G401.6 (cell line): ENCODE measurements around the gene DPH1.

Experiments used
- FAIRE-seq: peaks from 2 replicates; lab custom pipeline; 2012; peaks lifted over from hg19 to GRCh38; lab: Jason Lieb, UNC

The DPH1 gene

DNA sequence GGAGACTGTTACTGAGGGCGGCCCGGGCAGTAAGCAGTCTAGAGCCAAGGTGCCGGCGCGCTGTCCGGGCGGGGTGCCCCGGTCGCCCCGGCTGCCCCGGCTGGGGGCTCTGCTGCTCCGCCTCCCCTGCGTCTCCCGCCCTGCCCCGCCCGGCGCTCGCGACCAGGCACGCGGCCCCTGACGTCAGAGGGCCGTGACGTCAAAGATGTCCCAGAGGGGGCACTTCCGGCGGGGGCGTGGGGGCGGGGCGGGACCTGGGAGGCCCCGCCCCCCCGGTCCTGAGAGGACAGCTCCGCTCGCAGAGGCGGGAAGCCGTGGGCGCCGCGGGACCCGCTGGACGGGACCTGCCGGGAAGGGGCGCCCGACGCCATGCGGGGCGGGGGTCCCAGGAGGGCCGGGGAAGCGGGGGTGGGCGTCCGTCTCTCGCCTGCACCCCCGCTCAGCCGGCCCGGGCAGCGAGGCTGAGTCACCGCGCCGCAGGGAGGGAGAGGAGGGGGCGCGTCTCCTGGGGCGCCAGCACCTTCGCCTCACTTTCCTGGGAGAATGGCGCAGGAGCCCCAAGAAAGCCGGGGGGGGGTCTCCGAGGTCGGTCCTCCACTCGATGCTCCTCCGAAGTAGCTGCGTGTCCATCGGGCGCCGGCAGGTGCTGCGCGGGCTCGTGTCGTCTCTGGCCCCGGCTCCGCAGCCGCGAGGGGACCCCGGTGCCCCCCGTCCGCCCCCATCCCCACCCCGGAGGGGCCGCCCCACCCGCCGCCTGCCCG lies 20.5 kb downstream of the DPH1 start:
- FAIRE-seq: no peak

DNA sequence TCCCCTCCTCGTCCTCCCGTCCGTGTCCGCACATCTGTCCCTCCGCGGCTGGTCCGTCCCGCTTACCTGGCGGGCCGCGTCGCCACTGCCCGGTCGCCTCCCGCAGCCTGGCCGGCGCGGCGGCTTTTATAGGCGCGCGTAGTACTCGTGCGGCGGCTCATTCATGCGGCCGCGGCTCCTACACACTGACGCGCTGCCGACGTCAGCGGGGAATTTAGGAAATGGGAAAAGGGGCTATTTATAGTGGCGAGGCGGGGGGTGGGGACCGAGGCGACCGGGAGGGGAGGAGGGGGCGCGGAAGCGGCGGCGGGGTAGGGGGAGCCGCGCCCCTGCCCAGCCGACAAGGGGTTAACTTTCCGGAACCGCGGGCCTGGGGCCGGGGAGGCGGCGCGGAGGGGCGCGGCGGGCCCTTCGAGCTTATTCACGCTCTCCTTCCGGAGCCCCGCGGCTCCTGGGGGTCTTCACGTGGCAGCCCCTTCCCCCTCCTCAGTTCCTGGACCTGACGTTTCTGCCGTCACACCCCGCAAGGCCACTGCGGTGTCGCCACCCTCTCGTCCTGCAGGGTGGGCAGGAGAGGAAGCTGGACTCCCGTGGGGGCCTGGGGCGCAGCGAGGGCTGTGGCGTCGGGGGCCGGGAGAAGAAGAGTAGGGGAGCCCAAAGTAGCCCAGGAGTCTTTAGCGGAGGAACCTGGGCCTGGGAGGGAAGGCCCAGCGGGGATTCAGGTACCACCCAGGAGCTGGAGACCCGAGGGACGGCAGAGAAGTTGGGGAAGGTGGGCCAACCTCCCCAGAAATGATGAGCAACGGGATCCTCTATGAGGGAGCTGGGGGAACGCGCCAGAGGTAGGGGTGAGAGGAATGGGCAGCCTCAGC lies 21.3 kb downstream of the DPH1 start:
- FAIRE-seq: no peak

DNA sequence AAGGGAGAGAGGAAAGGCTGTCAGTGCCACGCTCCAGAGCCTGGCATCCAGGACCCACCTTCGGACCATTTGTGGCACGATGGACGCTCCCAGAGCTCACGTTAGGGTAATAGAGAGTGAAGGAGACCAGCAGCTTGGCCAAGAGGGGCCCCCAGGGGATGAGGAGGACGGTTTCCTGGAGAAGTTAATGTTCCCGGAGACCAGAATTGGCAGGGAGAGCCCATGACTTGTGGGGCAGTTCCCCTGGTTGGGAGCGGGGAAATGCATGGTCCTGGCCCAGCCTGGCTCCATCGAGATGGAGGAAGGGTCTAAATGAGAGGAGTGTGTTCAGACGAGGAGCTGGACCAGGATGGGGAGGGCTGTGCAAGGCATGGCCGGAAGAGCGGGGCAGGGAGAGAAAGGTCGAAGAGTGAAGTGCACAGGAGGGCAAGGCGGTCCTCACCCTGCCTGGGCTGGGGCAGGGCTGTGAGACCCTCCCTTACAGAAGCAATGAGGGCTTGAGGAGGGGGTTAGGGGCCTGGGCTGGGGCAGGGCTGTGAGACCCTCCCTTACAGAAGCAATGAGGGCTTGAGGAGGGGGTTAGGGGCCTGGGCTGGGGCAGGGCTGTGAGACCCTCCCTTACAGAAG lies 22.1 kb downstream of the DPH1 start:
- no peak for FAIRE-seq

DNA sequence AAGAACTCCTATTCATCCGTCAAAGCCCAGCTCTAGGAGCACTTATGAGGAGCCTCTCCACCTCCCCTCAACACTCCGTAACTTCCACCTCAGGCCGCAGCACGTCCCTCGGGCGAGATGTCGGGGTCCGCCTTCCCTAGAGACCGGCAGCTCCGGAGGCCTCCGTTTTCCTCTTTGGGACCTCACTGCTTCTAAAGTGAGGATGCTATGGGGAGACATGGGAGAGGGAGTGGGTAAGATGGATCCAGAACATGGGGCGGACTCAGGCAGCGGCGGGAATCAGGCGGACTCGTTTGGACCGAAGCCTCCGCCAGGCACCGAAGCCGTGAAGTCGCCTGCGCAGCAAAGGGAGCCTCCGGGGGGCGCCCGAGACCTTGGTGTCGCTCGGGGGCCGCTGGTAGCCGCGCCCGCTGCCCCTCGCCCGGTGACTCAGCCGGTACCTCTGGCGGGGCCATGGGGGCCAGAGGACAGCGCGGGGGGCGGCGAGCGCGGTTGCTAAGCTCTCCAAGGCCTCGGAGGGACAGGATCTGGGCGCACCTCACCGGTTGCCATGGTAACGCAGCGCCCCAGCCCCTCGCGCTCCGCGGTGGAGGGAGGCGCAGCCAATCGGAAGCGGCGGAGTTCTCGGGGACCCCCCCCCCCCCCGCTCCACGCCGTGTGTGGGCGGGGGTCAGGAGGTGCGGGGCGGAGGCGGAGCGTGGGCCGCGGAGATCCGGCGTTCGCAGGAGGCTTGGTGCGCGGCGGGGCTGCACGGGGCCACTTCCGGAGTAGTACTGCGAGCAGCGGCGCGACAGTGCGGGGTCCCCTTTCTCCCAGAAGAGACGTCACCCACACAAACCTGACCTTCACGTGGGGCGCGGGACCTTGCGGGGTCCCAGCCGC lies 23.7 kb downstream of the DPH1 start:
- peak; percentile 93 for FAIRE-seq

DNA sequence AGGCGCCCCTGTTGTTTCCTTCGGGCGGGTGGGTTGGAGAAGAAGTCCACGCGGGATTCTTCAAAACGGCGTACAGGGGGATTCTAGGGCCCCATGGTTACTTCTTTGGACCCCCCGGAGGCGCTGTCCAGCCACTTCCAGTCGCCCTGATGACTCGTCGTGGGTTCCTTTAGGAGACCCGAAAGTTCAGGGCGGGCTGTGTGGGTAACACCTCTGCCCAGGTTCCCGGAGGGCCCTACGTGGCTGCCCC lies 24.2 kb downstream of the DPH1 start:
- FAIRE-seq: no peak

DNA sequence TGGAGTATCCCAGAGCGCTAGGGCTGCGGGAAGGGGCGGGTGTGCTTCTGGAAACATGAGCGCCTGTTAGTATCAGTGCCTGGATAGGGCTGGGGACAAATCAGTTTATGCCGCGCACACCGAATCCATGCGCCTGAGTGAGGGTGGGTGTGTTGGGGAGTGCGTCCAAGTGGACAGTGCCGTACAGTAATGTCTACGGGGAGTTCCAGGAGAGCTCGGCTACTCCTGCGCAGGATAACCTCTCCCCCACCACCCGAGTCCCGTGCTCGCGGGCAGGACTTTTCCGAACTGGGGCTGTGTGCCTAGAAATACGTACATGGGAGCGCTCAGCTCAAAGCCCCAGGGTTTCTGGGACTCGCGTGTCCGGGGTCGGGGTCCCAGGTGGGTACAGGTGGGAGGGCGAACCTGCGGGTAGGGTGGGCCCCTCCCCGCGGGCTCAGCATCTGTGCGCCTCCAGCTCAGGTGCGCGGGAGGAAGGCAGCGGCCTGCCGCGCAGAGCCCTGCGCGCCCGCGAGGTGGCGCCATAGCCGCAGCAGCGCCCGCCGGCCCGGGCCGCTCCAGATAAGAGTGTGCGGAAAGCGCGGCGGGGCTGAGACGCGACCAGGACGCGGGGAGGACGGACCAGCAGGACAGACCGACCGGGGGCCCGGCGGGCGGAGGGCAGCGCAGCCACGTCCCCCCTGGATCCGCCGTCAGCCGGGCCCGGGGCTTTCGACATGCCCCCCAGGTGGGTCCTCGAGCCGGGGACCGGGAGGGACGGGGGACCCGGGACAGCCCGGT lies 24.7 kb downstream of the DPH1 start, which contains the start of gene HIC1:
HIC1 (plus strand) TSS at position 592 of the 780 bp plus-strand sequence. CDS start 1,588 bp downstream, outside the sequence.
- peak; percentile 94 for FAIRE-seq

DNA sequence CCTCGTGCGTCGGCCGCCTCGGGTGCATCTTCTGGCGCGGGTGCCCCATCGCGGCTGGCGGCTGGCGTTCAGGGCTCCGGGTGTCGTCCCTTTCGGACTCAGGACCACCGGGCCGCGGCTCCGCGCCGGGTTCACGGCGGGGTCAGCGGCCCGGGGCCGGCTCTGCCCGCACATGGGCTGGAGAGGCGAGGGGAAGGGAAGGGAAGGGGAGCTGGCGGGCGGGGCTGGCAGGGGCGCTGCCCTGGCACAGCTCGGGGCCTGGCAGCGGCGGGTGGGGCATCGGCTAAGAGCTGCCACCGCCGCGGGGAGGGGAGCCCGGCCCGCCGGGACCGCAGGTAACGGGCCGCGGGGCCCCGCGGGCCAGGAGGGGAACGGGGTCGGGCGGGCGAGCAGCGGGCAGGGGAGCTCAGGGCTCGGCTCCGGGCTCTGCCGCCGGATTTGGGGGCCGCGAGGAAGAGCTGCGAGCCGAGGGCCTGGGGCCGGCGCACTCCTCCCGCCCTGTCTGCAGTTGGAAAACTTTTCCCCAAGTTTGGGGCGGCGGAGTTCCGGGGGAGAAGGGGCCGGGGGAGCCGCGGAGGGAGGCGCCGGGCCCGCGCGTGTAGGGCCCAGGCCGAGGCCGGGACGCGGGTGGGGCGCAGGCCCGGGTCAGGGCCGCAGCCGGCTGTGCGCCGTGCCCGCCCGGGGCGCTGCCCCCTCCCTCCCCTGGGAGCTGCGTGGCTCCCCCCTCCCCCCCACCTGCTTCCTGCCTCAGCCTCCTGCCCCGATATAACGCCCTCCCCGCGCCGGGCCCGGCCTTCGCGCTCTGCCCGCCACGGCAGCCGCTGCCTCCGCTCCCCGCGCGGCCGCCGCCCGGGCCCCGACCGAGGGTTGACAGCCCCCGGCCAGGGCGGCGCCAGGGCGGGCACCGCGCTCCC lies 25.6 kb downstream of the DPH1 start:
- no peak for FAIRE-seq

DNA sequence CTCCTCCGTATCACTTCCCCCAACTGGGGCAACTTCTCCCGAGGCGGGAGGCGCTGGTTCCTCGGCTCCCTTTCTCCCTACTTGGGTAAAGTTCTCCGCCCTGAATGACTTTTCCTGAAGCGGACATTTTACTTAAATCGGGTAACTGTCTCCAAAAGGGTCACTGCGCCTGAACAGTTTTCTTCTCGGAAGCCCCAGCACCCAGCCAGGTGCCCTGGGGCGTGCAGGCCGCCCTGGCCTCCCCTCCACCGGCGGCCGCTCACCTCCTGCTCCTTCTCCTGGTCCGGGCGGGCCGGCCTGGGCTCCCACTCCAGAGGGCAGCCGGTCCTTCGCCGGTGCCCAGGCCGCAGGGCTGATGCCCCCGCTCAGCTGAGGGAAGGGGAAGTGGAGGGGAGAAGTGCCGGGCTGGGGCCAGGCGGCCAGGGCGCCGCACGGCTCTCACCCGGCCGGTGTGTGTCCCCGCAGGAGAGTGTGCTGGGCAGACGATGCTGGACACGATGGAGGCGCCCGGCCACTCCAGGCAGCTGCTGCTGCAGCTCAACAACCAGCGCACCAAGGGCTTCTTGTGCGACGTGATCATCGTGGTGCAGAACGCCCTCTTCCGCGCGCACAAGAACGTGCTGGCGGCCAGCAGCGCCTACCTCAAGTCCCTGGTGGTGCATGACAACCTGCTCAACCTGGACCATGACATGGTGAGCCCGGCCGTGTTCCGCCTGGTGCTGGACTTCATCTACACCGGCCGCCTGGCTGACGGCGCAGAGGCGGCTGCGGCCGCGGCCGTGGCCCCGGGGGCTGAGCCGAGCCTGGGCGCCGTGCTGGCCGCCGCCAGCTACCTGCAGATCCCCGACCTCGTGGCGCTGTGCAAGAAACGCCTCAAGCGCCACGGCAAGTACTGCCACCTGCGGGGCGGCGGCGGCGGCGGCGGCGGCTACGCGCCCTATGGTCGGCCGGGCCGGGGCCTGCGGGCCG lies 26.5 kb downstream of the DPH1 start:
- FAIRE-seq: no peak

DNA sequence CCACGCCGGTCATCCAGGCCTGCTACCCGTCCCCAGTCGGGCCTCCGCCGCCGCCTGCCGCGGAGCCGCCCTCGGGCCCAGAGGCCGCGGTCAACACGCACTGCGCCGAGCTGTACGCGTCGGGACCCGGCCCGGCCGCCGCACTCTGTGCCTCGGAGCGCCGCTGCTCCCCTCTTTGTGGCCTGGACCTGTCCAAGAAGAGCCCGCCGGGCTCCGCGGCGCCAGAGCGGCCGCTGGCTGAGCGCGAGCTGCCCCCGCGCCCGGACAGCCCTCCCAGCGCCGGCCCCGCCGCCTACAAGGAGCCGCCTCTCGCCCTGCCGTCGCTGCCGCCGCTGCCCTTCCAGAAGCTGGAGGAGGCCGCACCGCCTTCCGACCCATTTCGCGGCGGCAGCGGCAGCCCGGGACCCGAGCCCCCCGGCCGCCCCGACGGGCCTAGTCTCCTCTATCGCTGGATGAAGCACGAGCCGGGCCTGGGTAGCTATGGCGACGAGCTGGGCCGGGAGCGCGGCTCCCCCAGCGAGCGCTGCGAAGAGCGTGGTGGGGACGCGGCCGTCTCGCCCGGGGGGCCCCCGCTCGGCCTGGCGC lies 27.3 kb downstream of the DPH1 start:
- no peak for FAIRE-seq

DNA sequence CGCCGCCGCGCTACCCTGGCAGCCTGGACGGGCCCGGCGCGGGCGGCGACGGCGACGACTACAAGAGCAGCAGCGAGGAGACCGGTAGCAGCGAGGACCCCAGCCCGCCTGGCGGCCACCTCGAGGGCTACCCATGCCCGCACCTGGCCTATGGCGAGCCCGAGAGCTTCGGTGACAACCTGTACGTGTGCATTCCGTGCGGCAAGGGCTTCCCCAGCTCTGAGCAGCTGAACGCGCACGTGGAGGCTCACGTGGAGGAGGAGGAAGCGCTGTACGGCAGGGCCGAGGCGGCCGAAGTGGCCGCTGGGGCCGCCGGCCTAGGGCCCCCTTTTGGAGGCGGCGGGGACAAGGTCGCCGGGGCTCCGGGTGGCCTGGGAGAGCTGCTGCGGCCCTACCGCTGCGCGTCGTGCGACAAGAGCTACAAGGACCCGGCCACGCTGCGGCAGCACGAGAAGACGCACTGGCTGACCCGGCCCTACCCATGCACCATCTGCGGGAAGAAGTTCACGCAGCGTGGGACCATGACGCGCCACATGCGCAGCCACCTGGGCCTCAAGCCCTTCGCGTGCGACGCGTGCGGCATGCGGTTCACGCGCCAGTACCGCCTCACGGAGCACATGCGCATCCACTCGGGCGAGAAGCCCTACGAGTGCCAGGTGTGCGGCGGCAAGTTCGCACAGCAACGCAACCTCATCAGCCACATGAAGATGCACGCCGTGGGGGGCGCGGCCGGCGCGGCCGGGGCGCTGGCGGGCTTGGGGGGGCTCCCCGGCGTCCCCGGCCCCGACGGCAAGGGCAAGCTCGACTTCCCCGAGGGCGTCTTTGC lies 28.0 kb downstream of the DPH1 start:
- FAIRE-seq: no peak

DNA sequence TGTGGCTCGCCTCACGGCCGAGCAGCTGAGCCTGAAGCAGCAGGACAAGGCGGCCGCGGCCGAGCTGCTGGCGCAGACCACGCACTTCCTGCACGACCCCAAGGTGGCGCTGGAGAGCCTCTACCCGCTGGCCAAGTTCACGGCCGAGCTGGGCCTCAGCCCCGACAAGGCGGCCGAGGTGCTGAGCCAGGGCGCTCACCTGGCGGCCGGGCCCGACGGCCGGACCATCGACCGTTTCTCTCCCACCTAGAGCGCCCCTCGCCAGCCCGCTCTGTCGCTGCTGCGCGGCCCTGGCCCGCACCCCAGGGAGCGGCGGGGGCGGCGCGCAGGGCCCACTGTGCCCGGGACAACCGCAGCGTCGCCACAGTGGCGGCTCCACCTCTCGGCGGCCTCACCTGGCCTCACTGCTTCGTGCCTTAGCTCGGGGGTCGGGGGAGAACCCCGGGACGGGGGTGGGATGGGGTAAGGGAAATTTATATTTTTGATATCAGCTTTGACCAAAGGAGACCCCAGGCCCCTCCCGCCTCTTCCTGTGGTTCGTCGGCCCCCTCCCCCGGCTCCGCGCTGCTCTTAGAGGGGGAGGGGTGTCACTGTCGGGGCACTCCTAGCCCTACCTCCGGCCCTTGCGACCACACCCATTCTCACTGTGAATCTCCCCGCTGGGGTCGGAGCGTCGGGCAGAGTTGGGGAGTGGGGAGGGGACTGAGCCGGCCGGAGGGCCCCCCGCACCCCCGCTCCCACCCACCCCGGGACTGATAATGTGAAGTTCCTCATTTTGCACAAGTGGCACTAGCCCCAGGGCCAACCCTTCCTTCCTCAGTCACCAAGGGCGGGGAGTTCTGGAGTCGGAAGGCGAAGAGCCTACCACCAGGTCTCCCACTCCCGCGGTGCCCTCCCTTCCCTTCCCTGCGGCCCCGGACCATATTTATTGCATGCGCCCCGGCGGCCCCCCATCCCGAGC lies 28.9 kb downstream of the DPH1 start:
- no peak for FAIRE-seq

DNA sequence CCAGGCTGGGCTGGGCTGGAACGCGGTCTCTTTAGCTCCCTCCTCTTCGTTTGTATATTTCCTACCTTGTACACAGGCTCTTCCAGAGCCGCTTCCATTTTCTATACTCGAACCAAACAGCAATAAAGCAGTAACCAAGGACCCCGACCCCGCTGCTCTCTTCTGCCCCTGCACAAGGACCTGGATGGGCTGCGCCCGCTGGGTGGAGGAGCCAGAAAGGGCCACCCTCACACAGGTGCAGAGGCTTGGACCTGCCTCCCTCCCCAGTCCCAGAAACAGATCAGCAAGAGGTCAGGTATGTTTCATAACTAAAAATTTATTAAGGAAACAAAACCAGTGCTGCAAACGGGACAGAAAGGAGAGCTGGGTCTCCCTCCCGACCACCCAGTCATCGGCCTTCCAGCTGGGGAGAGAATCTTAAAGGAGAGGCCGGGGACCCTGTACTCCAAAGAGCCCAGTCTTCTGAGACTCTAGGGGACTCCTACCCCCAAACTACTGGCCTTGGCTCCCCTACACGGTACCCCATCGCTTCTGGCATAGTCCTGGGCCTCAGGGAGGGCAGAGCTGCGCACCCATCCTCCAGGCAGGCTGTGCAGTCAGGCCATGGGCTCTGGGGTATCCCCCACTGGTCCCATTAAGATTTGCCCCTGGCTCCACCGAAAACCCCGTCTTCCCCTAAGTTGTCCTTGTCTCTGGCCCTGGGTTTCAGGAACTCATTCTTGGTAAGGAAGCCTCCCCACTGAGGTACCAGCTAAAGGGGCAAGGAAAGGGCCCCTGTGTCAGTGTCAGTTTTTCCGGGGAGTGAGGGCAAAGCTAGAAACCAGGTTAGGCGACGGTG lies 29.8 kb downstream of the DPH1 start:
- FAIRE-seq: no peak

DNA sequence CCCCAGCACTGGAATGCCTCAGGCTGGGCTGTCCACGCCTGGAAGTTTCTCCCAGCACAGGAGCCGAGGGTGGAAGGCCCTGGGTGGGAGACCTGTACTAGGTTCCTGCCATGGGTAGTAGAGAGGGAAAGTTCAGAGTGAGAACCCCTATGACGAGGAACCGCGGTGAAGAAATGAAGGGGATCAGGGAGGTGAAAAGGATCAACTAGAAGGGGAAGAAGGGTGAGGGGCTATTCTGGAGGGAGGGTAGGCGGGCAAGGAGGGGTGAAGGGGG lies 30.4 kb downstream of the DPH1 start:
- no peak for FAIRE-seq

DNA sequence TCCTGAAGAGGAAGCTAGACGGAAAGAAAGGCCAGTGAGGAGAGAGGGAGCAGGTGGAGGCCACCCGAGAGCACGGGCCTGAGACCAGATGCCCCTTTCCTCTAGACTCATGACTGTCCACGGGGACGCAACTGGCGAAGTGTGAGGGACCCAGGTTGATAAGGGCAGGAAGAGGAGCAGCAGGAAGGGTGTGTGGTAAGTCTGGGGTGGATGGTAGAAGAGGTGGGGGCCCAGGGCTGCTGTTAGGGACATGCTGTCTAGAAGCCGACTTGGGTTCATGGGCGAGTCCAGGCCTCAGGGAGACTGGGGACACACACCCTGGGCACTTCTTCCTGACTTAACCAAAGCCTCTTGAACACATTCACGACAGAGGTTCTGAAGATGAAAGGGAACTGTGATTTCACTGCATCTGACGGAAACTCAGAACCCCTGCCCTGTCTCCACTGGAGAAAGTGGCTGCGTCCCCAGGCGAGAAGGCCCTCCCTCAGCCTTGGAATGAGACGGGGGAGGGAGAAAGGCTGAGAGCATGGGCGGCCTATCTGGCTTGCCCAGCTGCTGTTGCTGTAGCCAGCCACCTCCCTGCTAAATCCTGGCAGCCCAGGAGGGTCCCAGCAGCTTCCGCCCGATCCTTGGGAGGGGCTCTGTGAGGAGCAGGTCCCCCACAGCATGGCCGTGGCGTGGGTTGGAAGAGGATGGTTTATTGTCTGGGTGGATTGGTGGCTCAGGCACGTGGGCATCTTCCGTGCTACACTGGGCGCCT lies 30.9 kb downstream of the DPH1 start:
- no peak for FAIRE-seq

DNA sequence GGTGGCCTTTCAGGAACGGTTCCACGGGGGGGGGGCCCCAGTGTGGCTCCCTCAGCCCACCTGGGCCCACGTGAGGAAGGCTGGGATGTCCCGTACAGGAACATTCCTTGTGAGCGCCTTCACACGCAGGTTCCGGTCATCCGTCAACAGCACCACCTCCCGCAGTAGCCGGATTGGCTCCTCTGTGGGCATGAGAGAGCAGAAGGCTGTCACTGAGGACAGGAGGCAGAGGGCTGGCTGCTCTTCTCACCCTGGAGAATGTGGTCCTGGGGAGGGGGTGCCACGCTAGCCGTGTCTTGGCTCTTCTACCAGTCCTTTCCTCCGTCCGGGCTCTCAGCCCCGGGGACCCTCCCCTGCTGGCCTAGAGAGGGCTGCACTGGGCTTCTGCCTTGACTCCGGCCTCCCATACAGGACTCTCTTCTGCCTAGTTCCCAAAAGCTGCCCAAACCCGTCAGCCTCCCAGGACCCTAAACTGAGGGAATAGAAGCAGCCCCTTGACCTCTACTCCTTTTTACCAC lies 31.5 kb downstream of the DPH1 start:
- no peak for FAIRE-seq
